Body of pancreas (tissue), 4 donors: ENCODE measurements around the gene GUCY2C. TPM values are rescaled to one million over a fixed set of nuclear protein-coding genes. Genes with fewer than 3 reads are reported as not detected.

Source experiments
- ATAC-seq: fragments of 150-250 bp; one replicate; pipeline ENCODE4 v1.9.1; 2016
- DNase-seq, 4 donors: peaks; one replicate each; pipeline ENCODE4 v3.0.0-alpha.2; 2019
- H3K27ac ChIP-seq, 4 donors: fragments of 200-600 bp; sonication (generic); 1 replicate in 3 of 4; 2 replicates in 1 of 4; pipeline versions ENCODE4 v1.5.1 to v1.6.1; 2016 to 2019; ENCODE audit warnings: mild to moderate bottlenecking in 1 of 4, mixed read lengths in 1 of 4, moderate library complexity in 1 of 4
- H3K27me3 ChIP-seq, 2 donors: fragments of 200-600 bp; sonication (generic); one replicate each; pipeline ENCODE4 v1.6.0; 2016; ENCODE audit warnings: mild to moderate bottlenecking in 1 of 2
- H3K36me3 ChIP-seq, 2 donors: fragments of 200-600 bp; sonication (generic); replicated peaks in 1 of 2; 2 replicates each; pipeline ENCODE4 v1.5.1; 2016; ENCODE audit warnings: low read depth in 2 of 2; ENCODE audit not compliant: insufficient read depth in 1 of 2
- H3K4me1 ChIP-seq: fragments of 200-600 bp; sonication (generic); one replicate; pipeline ENCODE4 v1.6.0; 2016
- H3K4me3 ChIP-seq, 2 donors: fragments of 200-600 bp; sonication (generic); 1 replicate in 1 of 2; 2 replicates in 1 of 2; pipeline ENCODE4 v1.5.1; 2016 to 2019
- H3K9me3 ChIP-seq, 3 donors: fragments of 200-600 bp; sonication (generic); 1 replicate in 2 of 3; 2 replicates in 1 of 3; pipeline ENCODE4 v1.5.1; 2016
- CTCF ChIP-seq, 7 experiments: fragments of 450-650 bp in 4 of 7; fragments of 200-600 bp in 3 of 7; sonication (generic) in 3 of 7; IDR thresholded peaks; one replicate each; pipeline ENCODE4 v1.5.1; 2016 to 2019; ENCODE audit warnings: antibody characterized with exemption in 7 of 7
- POLR2A ChIP-seq, 3 donors: fragments of 450-650 bp; IDR thresholded peaks; one replicate each; pipeline ENCODE4 v1.6.1; 2016; ENCODE audit warnings: antibody characterized with exemption in 3 of 3, mild to moderate bottlenecking in 2 of 3
- WGBS, 2 donors: methylation state at CpG; one replicate each; pipeline ENCODE4 v1.1.5; 2017; 5-methylcytosine and 5-hydroxymethylcytosine counted together
- intact Hi-C: fragments of 100-400 bp; cut with DNase I; formaldehyde crosslinking; loops from one replicate; pipeline ENCODE4 v1.15.1; 2023
- total RNA-seq, 2 donors: library from RNA; depleted of rRNA; stranded (reverse); fragments of >200 nt; gene quantifications; one replicate each; pipeline ENCODE4 v1.1.0, GENCODE V29; 2016

Gene GUCY2C
- total RNA-seq, 2 donors from 2014 or later = not detected

- intact Hi-C loops = no loop called here
- Histone ChIP-seq H3K4me3 (no peak overlapping the region), H3K27me3 (no peaks in the 10 kb centered on the region), H3K27ac (no peak overlapping the region), H3K36me3 (no peaks in the 10 kb centered on the region), H3K9me3 (no peaks in the 10 kb centered on the region), H3K4me1 (peaks cover 26% of the 10 kb centered on the region)
- 79 to 84% methylated on average over 8 of the region's 8 CpGs for whole genome bisulfite sequencing, 2 donors
- ATAC-seq = no peak
- DNase-seq = no peak
- no peak for TF ChIP-seq POLR2A (IDR thresholded peaks at IDR 0.05)
- no peak for TF ChIP-seq CTCF (IDR thresholded peaks at IDR 0.05)
These were observed 119.5 kb downstream of the GUCY2C start for GRCh38 chr12:14576896-14577295.

- H3K27me3 ChIP-seq = no peaks in the 10 kb centered on the region
- H3K36me3 ChIP-seq = no peaks in the 10 kb centered on the region
- H3K4me1 ChIP-seq = peaks cover 23% of the 10 kb centered on the region
- TF ChIP-seq CTCF (IDR thresholded peaks at IDR 0.05) = no peak
- no peak for TF ChIP-seq POLR2A (IDR thresholded peaks at IDR 0.05)
- H3K4me3 ChIP-seq = no peak overlapping the region
- intact Hi-C loops = no loop called here
- H3K9me3 ChIP-seq = no peaks in the 10 kb centered on the region
- ATAC-seq (no peak), DNase-seq (no peak)
- 90 to 96% methylated on average over 1 of the region's 1 CpG for WGBS, 2 donors
- no peak overlapping the region for H3K27ac ChIP-seq
These were observed 120.8 kb downstream of the GUCY2C start for GRCh38 chr12:14575585-14575984.

GRCh38 chr12:14573118-14573517 is 123.3 kb downstream of the GUCY2C start:
- no peak overlapping the region for H3K27ac ChIP-seq
- 64 to 80% methylated on average over 5 of the region's 5 CpGs for WGBS, 2 donors
- H3K27me3 ChIP-seq = no peaks in the 10 kb centered on the region
- ATAC-seq (no peak), DNase-seq (no peak)
- intact Hi-C loops = no loop called here
- H3K9me3 ChIP-seq = no peaks in the 10 kb centered on the region
- H3K36me3 ChIP-seq = no peaks in the 10 kb centered on the region
- TF ChIP-seq POLR2A (IDR thresholded peaks at IDR 0.05) (no peak), CTCF (IDR thresholded peaks at IDR 0.05) (no peak)
- H3K4me3 ChIP-seq = no peak overlapping the region
- H3K4me1 ChIP-seq = peaks cover 30% of the 10 kb centered on the region

GRCh38 chr12:14572401-14572800 is 124.0 kb downstream of the GUCY2C start:
- TF ChIP-seq POLR2A (IDR thresholded peaks at IDR 0.05) = no peak
- peak in 3 of 7 experiments; percentile 10 to 16 (median 13) for TF ChIP-seq CTCF (IDR thresholded peaks at IDR 0.05)
- Histone ChIP-seq H3K9me3 (no peaks in the 10 kb centered on the region), H3K27me3 (no peaks in the 10 kb centered on the region), H3K4me3 (no peak overlapping the region), H3K4me1 (peaks cover 30% of the 10 kb centered on the region), H3K36me3 (no peaks in the 10 kb centered on the region), H3K27ac (no peak overlapping the region)
- ATAC-seq (no peak), DNase-seq (no peak)
- WGBS, 2 donors = 83 to 85% methylated on average over 4 of the region's 4 CpGs
- intact Hi-C loops = no loop called here

GRCh38 chr12:14571779-14572178 is 124.6 kb downstream of the GUCY2C start:
- H3K36me3 ChIP-seq = no peaks in the 10 kb centered on the region
- no peaks in the 10 kb centered on the region for H3K27me3 ChIP-seq
- ATAC-seq (no peak), DNase-seq (no peak)
- no peak overlapping the region for H3K27ac ChIP-seq
- no peaks in the 10 kb centered on the region for H3K9me3 ChIP-seq
- no peak for TF ChIP-seq POLR2A (IDR thresholded peaks at IDR 0.05)
- TF ChIP-seq CTCF (IDR thresholded peaks at IDR 0.05) = no peak
- H3K4me1 ChIP-seq = peaks cover 33% of the 10 kb centered on the region
- intact Hi-C loops = no loop called here
- 50 to 56% methylated on average over 3 of the region's 3 CpGs for WGBS, 2 donors
- no peak overlapping the region for H3K4me3 ChIP-seq
